ENCODE results near the gene PTPN3.

Gene PTPN3

DNA sequence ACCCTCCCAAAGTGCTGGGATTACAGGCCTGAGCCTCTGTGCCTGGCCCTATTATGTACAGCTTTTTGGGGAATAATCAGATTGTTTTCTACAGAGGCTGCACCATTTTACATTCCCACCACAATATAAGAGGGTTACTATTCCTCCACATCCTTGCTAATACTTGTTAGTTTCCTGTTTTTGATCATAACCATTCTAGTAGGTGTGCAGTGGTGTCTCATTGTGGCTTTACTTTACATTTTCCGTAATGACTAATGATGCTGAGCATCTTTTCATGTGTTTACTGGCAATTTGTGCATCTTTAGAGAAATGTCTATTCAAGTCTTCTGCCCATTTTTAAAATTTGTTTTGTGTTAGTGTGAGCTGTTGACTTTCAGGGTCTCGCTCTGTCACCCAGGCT is 18.3 kb downstream of the PTPN3 start:
- in situ Hi-C loops (cut with HindIII; ENCODE audit: low pct_unique_long_range_greater_than_20kb, low sequenced_read_pairs): no loop called here
- no peak for TF ChIP-seq JUND (IDR thresholded peaks at IDR 0.05; ENCODE audit: low read depth)
- no peak for DNase-seq (ENCODE audit: low read depth in 1 of 2, low spot score in 1 of 2)

DNA sequence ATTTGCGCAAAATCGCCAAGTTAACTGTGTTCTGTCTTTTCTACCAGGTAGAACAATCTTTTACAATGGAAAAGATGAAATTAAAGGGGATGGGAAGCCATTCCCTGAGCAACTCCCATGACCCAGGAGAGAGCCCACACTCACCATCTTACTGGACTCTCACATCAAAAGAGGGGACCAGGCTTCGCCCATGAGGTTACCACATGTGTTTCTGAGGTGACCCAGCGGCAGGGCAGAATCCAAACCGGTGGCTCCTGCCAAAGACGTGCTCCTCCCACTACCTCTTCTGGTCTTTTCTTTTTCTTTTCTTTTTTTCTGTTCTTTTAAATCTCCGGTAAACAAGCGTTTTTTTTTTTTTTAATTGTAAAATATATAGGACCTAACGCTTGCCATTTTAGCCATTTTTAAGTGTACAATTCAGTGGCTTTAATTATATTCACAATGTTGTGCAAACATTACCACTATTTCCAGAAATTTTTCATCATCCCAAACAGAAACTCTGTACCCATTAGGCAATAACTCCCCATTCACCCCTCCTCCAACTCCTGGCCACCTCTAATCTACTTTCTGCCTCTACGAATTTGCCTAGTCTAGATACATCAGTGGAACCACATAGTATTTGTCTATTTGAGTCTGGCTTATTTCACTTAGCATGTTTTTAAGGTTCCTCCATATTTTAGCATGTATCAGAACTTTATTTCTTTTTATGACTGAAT is 19.3 kb downstream of the PTPN3 start:
- no peak for DNase-seq (ENCODE audit: low read depth in 1 of 2, low spot score in 1 of 2)
- TF ChIP-seq JUND (IDR thresholded peaks at IDR 0.05; ENCODE audit: low read depth): no peak
- in situ Hi-C loops (cut with HindIII; ENCODE audit: low pct_unique_long_range_greater_than_20kb, low sequenced_read_pairs): no loop called here

DNA sequence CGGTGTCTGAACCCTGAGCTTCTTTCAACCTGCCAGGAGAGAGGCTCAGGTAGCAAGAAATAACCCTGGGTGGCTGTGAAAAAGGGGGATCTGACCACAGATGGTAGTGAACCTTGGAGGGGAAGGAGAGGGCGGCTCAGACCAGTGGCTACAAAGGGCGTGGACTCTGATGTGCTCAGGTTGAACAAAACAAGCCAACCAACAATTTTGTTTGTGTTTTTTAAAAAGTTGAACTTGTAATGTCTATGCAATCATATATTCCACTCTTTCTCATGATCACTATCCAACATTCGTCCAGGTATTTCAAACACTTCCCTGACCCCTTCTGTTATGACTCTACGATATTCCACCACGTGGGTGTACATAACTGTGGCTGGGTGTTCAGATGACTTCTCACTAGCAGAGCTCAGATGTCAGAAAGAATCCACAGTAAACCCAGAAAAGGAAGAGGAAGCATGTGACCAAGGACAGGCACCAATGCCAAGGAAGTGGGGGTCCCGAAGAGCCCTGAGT is 20.0 kb downstream of the PTPN3 start:
- no peak for TF ChIP-seq JUND (IDR thresholded peaks at IDR 0.05; ENCODE audit: low read depth)
- no peak for DNase-seq (ENCODE audit: low read depth in 1 of 2, low spot score in 1 of 2)
- in situ Hi-C loops (cut with HindIII; ENCODE audit: low pct_unique_long_range_greater_than_20kb, low sequenced_read_pairs): no loop called here

DNA sequence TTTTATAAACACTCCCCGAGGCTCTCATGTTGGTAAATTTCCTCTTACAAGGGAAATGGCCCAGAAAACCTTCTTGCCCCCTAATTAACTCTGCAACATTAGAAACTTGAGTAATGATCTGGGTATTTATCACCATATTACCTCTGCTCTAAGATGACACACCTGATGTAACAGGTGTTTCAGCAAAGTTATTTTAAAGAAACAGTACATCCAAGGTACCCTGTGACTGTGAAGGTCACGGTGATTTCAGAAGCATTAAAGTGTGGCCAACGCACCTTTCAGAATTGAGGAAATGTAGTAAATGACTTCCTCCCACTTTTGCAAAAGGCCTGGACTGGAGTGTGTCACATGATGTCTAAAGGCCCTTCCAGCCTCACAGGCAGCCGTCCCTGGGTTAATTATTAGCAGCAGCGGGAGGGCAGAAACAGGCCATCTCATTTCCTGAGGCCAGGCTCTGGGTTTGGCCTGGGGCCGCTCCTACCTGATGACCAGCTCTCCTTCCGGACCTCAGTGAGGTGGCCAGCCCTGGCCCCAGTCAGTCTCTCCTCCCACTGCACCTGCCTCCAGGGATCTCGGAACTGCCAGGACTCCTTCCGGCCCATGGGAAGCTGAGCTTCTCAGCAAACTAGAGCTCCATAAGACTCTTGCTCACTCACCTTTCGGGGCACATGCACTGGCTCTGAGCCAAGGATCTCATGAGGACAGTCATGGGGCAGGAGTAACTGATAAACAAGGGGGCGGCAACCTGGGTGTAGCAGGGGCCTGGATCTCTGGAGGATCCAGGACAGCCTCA is 20.7 kb downstream of the PTPN3 start:
- DNase-seq (ENCODE audit: low read depth in 1 of 2, low spot score in 1 of 2): no peak
- TF ChIP-seq JUND (IDR thresholded peaks at IDR 0.05; ENCODE audit: low read depth): no peak
- in situ Hi-C loops (cut with HindIII; ENCODE audit: low pct_unique_long_range_greater_than_20kb, low sequenced_read_pairs): no loop called here

DNA sequence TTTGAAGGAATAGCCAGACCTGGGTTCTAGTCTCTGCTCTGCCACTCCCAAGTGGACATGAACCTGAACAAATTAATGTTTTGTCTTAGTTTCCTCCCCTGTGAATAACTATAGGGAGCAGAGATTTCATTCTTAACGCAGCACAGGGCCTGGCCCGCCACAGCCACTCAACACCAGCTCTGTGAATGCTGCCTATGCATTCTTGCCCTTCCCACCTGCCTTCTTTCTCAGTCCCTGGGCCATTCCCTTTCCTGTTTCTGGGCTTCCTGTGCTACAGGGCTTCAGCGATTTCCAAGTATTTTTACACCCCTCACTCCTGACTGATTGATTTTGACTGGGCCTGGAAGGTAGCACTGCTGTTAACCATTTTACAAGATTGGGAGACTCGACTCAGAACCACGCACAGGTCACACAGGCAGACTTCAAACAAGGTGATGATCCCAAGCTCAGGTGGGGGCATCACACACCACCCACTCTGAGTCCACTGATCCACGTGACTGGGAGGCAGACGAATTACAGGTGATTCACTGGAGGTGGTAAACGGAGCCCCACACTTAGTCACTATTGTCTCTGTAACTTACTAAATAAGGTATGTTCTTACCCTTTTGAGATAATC is 21.4 kb downstream of the PTPN3 start:
- DNase-seq (ENCODE audit: low read depth in 1 of 2, low spot score in 1 of 2): no peak
- no peak for TF ChIP-seq JUND (IDR thresholded peaks at IDR 0.05; ENCODE audit: low read depth)
- in situ Hi-C loops (cut with HindIII; ENCODE audit: low pct_unique_long_range_greater_than_20kb, low sequenced_read_pairs): no loop called here

DNA sequence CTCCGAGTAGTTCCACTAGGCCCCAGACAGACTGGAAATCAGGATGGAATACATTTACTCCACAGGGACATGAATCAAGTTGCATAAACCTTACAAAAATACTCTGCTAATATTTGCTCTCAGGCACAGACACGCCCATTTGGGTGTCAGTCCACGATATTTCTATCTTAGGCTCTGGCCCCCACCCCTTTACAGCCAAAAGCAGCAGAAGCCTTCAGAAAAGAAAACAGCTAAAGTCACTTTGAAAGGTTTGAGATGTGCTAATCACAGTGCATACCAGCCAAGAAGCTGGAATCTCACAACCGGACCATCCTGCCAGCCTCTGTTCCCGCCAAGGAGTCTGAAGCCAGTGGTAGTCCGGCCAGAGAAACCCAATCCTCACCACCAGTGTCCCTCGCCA is 22.6 kb downstream of the PTPN3 start:
- in situ Hi-C loops (cut with HindIII; ENCODE audit: low pct_unique_long_range_greater_than_20kb, low sequenced_read_pairs): no loop called here
- no peak for DNase-seq (ENCODE audit: low read depth in 1 of 2, low spot score in 1 of 2)
- TF ChIP-seq JUND (IDR thresholded peaks at IDR 0.05; ENCODE audit: low read depth): no peak

DNA sequence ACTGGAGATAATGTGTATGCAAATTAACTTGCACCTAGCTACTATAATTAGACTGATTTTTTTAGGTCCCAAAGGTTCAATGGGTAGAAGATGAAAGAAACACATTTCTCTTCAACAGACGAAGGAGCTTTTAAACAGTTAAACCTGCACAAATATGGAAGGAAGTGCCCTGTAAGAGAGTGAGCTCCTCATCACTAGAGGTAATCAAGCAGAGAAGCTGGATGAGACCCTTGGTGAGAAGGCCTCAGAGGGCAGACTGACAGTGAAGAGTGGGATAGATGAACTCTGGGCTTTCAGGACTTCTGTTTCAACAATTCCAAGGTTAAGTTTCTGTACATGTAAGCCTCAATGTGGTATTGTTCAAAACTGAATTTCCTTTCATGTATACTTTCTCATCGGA is 23.2 kb downstream of the PTPN3 start:
- in situ Hi-C loops (cut with HindIII; ENCODE audit: low pct_unique_long_range_greater_than_20kb, low sequenced_read_pairs): no loop called here
- no peak for TF ChIP-seq JUND (IDR thresholded peaks at IDR 0.05; ENCODE audit: low read depth)
- DNase-seq (ENCODE audit: low read depth in 1 of 2, low spot score in 1 of 2): no peak

DNA sequence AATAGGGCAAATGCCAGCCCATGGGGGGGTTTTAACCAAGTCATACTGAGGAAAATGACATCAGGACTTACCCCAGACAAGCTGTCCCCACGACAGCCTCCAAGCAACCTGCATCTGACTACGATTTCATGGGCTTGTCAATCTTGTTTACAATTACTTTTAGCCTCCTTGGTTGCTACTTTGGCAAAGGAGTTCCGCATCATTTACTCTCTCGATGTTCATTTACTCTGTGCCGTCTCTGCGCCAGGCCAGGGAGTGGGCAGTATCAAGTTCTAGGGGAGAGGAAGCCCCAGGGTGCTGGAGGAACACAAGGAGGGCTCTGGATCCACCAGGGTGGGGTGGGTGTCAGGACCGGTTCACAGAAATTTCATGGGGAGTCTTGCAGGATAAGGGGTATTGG is 23.9 kb downstream of the PTPN3 start:
- TF ChIP-seq JUND (IDR thresholded peaks at IDR 0.05; ENCODE audit: low read depth): no peak
- in situ Hi-C loops (cut with HindIII; ENCODE audit: low pct_unique_long_range_greater_than_20kb, low sequenced_read_pairs): no loop called here
- no peak for DNase-seq (ENCODE audit: low read depth in 1 of 2, low spot score in 1 of 2)

DNA sequence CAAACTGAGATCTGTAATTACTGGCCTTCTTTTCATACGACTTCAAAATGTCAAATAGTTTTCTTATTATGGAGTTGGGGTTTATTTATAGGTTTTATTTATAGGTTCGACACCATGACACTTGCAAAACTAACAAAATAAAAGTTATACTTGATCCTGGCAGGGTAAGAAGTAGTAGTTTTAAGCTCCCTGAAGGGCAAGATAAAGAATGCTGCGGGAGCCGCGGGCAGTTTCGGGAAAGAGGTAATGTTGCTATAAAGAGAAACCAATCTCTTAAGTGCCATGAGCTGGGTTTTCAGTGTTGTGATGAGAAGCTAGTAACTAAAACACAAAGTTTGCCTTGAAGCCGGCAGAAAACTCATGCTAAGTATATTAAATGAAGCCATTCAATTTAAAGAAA is 24.8 kb downstream of the PTPN3 start:
- in situ Hi-C loops (cut with HindIII; ENCODE audit: low pct_unique_long_range_greater_than_20kb, low sequenced_read_pairs): no loop called here
- no peak for TF ChIP-seq JUND (IDR thresholded peaks at IDR 0.05; ENCODE audit: low read depth)
- DNase-seq (ENCODE audit: low read depth in 1 of 2, low spot score in 1 of 2): peak in 1 of 2 experiments; percentile 37

DNA sequence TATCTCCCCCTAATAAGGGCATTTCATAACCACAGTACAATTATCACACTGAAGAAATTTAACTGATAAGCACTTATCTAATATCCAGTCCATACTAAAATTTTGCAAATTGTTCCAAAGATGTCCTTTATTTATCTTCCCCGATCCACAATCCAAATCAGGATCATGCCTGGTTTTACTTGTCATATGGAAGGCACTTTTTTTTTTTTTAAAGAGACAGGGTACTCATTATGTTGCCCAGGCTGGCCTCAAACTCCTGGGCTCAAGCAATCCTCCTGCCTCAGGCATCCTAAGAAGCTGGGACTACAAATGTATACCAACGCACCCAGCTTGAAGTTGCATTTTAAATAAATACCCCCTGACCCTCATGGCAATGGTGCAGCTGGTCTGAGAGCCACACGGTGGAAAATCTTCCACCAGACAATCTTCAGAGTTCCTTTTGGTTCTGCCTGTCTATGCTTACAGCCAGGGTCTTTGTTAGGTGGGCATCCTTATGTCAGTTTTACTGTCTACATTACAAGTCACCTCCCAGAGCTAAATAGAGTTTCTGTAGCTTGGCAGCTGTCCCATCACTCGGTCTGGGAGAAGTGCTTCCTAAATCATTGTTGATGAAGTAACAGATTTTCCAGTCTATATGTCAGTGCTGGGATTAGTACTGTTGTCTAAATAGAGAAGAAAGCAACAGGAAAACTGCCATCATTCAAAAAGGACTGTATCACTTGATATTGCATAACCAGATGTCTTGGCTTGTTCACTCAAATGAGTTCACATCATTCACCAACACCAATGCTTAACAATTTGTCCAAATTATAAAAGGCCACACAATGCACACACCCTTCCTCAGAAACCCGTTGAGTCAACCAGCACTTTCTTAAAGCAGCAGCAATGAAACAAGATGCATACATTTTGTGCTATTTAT is 26.4 kb downstream of the PTPN3 start:
- in situ Hi-C loops (cut with HindIII; ENCODE audit: low pct_unique_long_range_greater_than_20kb, low sequenced_read_pairs): no loop called here

DNA sequence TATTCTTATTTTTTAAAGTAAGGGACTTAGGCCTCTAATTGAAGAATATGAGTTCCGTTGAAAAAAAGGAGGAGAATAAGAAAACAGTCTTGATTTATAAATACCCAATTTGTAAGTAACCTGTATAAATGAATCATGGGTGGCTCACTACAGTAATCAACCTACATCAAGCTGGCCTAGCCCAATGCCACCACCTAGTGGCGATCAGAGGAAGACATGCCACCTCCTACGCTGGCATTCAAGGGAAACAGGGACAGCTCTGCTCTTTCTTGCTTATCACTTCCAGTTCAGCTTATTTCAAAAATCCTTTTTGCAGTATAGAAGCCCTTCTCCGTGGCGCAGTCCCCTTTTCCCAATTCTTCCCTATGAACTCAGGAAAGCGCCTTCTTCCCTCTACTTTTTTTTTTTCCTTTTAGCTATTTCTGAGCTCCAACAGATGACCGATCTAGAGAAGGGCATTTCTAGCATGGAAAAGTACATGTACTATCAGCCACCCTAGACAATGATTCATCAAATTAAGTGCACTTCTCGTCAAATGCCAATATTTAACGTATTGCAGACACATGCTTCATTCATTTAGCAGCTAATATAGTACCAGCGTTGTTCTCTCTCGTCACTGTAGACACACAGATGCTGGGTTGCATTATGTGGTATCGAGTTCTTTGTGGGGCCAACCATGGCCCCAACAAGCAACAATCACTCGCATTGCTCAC is 28.3 kb downstream of the PTPN3 start:
- in situ Hi-C loops (cut with HindIII; ENCODE audit: low pct_unique_long_range_greater_than_20kb, low sequenced_read_pairs): no loop called here
- no peak for TF ChIP-seq JUND (IDR thresholded peaks at IDR 0.05; ENCODE audit: low read depth)
- DNase-seq (ENCODE audit: low read depth in 1 of 2, low spot score in 1 of 2): peak in 1 of 2 experiments; percentile 83

More for the DNA sequence above, 26.4 kb downstream of the PTPN3 start:
- no peak for DNase-seq (ENCODE audit: low read depth in 1 of 2, low spot score in 1 of 2)
- TF ChIP-seq JUND (IDR thresholded peaks at IDR 0.05; ENCODE audit: low read depth): no peak

Data from T47D (cell line).